ENCODE results near the gene PCLO. TPM values are rescaled to one million over a fixed set of nuclear protein-coding genes. Genes with fewer than 3 reads are reported as not detected.

Gene PCLO
- total RNA-seq, 1 donor: under 0.01 TPM

DNA sequence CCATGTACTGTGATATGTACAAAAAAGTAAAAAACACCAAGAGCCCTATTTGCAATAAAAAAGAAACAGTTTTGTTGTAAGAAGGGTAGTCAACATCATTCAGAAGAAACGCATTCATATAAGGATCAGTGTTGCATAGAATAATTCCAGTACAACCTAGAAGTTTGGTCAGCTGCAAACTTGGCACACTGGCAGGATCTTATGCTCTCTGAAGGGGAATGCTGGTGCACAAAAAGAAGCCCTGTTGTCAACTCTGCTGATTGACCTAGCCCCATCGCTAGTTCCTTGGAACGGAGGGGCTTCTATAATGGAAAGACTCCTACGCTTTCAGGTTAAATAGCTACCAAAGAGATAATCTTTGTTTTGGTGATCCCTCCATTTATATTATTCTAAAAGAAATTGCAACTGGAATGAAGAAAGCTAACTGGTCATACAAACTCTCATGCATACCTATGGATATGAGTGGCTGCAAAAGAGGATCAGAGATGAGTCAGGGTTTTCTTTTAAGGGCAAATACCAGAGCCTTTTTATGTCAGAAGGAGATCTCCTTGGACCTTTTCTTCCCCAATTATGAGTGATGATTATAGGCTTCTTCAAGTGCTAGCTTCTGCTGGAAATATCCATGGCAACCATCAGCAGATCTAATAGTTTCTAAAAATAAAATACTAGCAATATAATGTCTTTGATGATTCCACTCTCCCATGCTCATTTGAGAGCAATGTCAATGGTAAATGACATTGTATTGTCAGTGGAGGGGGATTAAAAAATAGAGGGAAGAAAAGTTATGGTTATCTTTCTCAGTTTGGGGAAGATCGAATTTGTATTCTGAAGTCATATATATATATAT, 406.8 kb downstream of the PCLO start:
- H3K4me3 ChIP-seq (ENCODE audit: low read depth, low read length): no peak overlapping the region
- peak; percentile 9 for DNase-seq (ENCODE audit: low read depth)
- TF ChIP-seq, protein P1, sequence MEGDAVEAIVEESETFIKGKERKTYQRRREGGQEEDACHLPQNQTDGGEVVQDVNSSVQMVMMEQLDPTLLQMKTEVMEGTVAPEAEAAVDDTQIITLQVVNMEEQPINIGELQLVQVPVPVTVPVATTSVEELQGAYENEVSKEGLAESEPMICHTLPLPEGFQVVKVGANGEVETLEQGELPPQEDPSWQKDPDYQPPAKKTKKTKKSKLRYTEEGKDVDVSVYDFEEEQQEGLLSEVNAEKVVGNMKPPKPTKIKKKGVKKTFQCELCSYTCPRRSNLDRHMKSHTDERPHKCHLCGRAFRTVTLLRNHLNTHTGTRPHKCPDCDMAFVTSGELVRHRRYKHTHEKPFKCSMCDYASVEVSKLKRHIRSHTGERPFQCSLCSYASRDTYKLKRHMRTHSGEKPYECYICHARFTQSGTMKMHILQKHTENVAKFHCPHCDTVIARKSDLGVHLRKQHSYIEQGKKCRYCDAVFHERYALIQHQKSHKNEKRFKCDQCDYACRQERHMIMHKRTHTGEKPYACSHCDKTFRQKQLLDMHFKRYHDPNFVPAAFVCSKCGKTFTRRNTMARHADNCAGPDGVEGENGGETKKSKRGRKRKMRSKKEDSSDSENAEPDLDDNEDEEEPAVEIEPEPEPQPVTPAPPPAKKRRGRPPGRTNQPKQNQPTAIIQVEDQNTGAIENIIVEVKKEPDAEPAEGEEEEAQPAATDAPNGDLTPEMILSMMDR (IDR thresholded peaks at IDR 0.05; ENCODE audit: insufficient read depth, low read depth, low read length): no peak

DNA sequence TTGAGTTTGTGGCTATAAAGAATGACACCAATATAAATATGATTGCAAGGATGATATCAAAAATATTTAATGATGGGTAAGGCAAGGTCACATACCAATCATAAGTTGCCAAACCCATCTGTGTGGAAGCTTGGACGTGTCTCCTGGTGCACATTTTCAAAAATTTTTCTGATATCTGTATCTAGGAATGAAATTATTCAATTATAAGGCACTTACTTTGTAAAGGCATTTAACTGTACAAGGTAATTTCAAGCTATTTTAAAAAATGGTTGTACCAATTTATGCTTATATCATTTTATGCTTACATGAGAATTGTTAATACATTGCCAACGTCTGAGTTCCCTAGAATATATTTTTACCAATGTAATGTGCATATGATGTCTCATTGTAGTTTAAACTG, 412.7 kb downstream of the PCLO start:
- DNase-seq (ENCODE audit: low read depth): no peak
- H3K4me3 ChIP-seq (ENCODE audit: low read depth, low read length): no peak overlapping the region
- TF ChIP-seq, protein P1 (IDR thresholded peaks at IDR 0.05; ENCODE audit: insufficient read depth, low read depth, low read length): no peak

DNA sequence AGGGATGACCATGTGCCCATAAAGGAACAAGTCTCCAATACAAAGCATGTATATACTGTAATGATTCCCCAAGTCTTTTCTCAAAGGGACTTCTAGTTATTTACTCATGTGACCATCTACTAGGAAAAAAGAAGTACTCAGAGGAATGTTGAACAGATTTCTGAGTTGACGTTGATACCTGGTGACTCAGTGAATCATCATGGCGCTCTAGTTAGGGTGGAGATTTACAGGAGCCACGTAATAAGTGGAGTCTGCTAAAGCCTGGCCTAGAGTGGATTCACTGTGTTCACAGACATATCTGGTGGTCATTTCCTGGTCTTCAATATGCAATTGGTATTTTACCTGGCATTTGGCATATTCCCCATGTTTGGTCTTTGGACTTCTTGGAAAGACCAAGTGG, 416.9 kb downstream of the PCLO start:
- DNase-seq (ENCODE audit: low read depth): no peak
- H3K4me3 ChIP-seq (ENCODE audit: low read depth, low read length): no peak overlapping the region
- TF ChIP-seq, protein P1 (IDR thresholded peaks at IDR 0.05; ENCODE audit: insufficient read depth, low read depth, low read length): no peak

DNA sequence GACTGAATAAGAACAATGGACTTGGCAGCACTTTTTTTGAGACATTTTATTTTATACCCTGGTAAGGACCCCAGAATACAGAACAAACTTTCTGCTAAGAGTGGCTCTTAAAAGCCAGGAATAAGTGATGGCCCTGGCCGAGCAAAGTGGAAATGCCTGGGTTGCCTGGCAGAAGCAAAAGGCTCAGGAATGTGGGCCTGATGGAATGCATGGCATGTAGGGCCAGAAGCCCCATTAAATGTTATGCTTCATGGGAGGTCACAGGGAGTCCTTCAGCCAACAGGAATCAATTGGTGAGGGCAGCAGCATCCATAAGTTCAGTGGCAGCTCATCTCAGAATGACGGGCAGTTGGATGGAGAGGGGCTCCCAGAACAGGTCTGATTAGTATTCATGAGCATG, 417.6 kb downstream of the PCLO start:
- TF ChIP-seq, protein P1 (IDR thresholded peaks at IDR 0.05; ENCODE audit: insufficient read depth, low read depth, low read length): no peak
- DNase-seq (ENCODE audit: low read depth): no peak
- no peak overlapping the region for H3K4me3 ChIP-seq (ENCODE audit: low read depth, low read length)

DNA sequence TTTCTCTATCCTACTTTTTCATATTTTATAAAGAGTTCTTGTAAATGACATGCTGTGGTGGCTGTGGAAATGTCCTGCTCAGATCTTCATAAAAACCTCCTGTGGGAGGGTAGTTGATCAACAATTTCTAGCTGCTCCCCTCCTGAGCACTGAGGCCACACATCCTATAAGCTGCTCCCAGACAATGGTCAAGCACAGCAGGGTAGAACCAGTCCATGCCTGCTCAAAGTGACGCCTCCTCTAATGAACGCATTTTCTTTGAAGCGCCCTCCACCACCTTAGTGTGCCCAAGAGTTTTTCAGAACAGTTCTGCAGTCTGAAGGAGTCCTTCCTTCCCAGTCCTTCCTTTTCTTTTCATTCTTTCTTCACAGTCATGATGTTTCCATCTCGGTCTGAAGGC, 420.5 kb downstream of the PCLO start:
- no peak for DNase-seq (ENCODE audit: low read depth)
- H3K4me3 ChIP-seq (ENCODE audit: low read depth, low read length): no peak overlapping the region
- TF ChIP-seq, protein P1 (IDR thresholded peaks at IDR 0.05; ENCODE audit: insufficient read depth, low read depth, low read length): no peak

DNA sequence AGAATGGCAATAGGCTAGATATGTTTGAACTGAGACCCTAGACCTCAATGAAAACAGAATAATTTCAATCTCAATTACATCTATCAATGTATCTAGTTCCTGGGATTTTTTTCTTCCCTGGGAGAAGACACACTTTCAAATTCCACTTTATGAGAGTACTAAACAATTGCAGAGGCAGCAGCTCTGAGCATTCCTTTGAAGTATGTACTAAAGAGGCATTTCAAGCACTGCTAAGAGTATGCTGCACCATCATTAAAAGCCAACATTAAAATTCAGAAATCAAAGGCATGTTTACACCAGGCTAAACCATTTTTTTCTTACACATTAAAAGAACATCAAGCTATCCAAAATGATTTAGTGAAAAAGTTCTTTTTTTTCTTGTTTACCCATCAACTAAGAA, 421.2 kb downstream of the PCLO start:
- H3K4me3 ChIP-seq (ENCODE audit: low read depth, low read length): no peak overlapping the region
- TF ChIP-seq, protein P1 (IDR thresholded peaks at IDR 0.05; ENCODE audit: insufficient read depth, low read depth, low read length): no peak
- no peak for DNase-seq (ENCODE audit: low read depth)
